ENCODE measurements around the gene REL.

REL gene

DNA sequence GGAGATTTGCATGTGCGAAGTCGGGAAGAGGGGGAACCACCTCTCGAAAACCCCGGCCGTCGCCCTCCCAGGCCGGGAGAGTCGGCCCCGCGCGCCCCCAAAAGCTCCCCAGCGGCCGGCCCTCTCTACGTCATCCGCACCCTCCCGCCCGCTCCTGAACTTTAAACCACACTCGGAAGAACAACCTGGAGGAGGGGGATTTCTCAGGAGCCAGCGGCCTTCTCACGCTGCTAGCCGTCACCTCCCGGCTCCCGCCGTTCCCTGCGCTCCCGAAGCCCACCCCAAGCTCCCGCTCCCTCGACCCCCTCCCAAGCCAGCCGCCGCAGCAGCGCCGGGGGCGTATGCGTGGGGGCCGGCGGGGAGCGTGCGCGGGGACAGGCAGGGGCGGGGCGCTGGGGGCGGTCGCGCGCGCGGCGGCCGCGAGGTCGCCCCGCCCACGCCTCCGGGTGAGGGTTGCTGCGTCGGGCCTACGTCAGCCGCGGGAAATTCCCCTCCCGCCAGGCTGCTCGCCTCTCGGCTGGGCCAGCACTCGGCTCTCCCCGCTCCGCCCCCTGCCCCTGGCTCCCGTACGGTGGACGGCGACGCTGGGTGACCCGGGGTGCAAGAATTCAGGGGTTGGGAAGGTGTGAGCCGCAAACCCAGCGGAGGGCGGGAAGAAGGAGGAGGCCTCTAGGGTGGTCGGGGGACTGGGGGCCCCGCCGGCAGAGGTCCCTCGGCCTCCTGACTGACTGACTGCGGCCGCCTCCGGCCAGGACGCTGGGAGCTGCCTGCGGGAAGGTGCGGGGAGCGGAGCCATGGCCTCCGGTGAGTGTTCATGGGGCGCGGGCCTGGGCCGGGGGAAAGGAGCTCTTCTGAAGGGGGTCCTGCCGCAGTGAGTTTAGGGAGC, at the start of gene REL:
Gene REL (plus strand): TSS at position 528 of the 886 bp plus-strand sequence. CDS start 267 bp downstream, at position 795.
- Histone ChIP-seq H3K4me1 (ENCODE audit: control insufficient read depth, insufficient read depth, low read length) (no peaks in the 10 kb centered on the region), H3K9me3 (ENCODE audit: control insufficient read depth in 2 of 2, low read length in 2 of 2) (no peaks in the 10 kb centered on the region)

DNA sequence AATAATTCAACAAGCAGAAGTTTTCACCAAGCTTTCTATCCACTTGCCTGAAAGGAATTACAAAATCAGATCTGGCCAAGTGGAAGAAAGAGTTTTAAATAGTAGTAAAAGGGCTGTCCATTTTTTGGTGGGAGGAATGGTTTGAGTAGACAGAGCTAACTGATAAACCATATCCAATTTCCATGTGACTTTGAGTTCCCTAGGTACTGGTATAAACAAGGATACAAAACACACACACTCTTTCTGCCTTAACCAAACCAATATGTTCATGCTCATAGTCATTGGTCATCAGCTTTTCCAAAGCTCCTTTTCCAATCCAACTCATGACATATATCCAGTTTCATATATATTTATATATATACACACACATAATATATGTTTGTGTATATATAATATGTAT, 49.5 kb upstream of the REL start:
- Histone ChIP-seq H3K9ac (ENCODE audit: low read length in 2 of 2) (no peak overlapping the region), H3K4me1 (ENCODE audit: control insufficient read depth, insufficient read depth, low read length) (no peaks in the 10 kb centered on the region), H3K4me3 (ENCODE audit: low read length in 2 of 2) (no peak overlapping the region), H3K27me3 (ENCODE audit: control insufficient read depth in 1 of 2, insufficient read depth in 2 of 2, low read length in 2 of 2) (peaks cover 0 to 2% of the 10 kb centered on the region in 2 donors), H3K36me3 (ENCODE audit: control insufficient read depth in 2 of 2, insufficient read depth in 2 of 2, low read length in 2 of 2) (no peaks in the 10 kb centered on the region), H3K27ac (ENCODE audit: low read length) (no peak overlapping the region), H3K9me3 (ENCODE audit: control insufficient read depth in 2 of 2, low read length in 2 of 2) (no peaks in the 10 kb centered on the region)

More for the DNA sequence above, at the start of gene REL:
- Histone ChIP-seq H3K27ac (ENCODE audit: low read length) (peak within 1 kb of the TSS; percentile 92), H3K27me3 (ENCODE audit: control insufficient read depth in 1 of 2, insufficient read depth in 2 of 2, low read length in 2 of 2) (no peaks in the 10 kb centered on the region), H3K9ac (ENCODE audit: low read length in 2 of 2) (peak within 1 kb of the TSS; percentile 89 to 98), H3K36me3 (ENCODE audit: control insufficient read depth in 2 of 2, insufficient read depth in 2 of 2, low read length in 2 of 2) (no peaks in the 10 kb centered on the region), H3K4me3 (ENCODE audit: low read length in 2 of 2) (peak within 1 kb of the TSS; percentile 88 to 92)

DNA sequence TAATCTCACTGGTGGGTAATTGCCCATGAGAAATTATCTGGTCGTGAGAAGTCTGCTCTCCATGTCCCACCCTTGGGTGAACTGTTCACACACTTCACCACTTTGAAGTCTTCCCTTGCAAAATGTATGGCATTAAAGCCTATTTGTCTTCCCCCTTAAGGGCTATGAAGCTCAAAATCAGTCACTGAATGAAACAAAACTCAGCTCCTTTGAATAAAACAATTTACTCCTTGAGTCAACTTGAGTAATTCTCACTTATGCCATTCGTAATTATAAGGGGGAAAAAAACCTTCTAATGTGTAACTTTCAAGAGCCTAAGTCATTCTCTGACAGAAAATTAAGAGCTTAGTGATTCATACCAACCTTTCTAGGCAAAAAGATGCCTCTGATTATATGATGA, 48.8 kb upstream of the REL start:
- Histone ChIP-seq H3K4me1 (ENCODE audit: control insufficient read depth, insufficient read depth, low read length) (no peaks in the 10 kb centered on the region), H3K9ac (ENCODE audit: low read length in 2 of 2) (no peak overlapping the region), H3K27ac (ENCODE audit: low read length) (no peak overlapping the region)

DNA sequence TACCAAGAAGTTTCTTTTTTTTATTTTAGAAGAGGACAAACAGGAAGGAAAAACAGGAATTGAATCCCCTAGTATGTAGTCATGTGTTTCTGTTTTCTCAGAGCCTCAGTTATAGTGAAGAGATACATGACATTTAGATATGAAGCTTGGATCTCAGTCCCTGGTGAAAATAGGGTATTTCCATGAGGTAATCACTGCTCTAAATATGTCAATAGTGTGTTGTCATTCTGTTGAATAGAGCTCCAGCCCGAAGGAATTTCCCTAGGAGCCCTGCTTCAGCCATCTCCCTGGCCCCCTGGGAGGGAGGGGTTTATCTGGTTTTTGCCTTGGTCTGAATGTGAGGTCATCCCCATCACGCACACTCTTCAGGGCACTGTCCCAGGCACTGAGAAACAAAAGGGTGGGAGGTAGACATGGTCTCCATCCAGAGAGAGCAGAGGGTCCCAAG, 47.1 kb upstream of the REL start:
- Histone ChIP-seq H3K27ac (ENCODE audit: low read length) (no peak overlapping the region), H3K4me1 (ENCODE audit: control insufficient read depth, insufficient read depth, low read length) (no peaks in the 10 kb centered on the region), H3K4me3 (ENCODE audit: low read length in 2 of 2) (no peak overlapping the region), H3K9ac (ENCODE audit: low read length in 2 of 2) (no peak overlapping the region), H3K36me3 (ENCODE audit: control insufficient read depth in 2 of 2, insufficient read depth in 2 of 2, low read length in 2 of 2) (no peaks in the 10 kb centered on the region), H3K9me3 (ENCODE audit: control insufficient read depth in 2 of 2, low read length in 2 of 2) (no peaks in the 10 kb centered on the region), H3K27me3 (ENCODE audit: control insufficient read depth in 1 of 2, insufficient read depth in 2 of 2, low read length in 2 of 2) (peaks cover 0 to 2% of the 10 kb centered on the region in 2 donors)

More for the DNA sequence above, 48.8 kb upstream of the REL start:
- no peaks in the 10 kb centered on the region for H3K9me3 ChIP-seq (ENCODE audit: control insufficient read depth in 2 of 2, low read length in 2 of 2)
- peaks cover 0 to 2% of the 10 kb centered on the region in 2 donors for H3K27me3 ChIP-seq (ENCODE audit: control insufficient read depth in 1 of 2, insufficient read depth in 2 of 2, low read length in 2 of 2)
- no peaks in the 10 kb centered on the region for H3K36me3 ChIP-seq (ENCODE audit: control insufficient read depth in 2 of 2, insufficient read depth in 2 of 2, low read length in 2 of 2)
- H3K4me3 ChIP-seq (ENCODE audit: low read length in 2 of 2) = no peak overlapping the region

DNA sequence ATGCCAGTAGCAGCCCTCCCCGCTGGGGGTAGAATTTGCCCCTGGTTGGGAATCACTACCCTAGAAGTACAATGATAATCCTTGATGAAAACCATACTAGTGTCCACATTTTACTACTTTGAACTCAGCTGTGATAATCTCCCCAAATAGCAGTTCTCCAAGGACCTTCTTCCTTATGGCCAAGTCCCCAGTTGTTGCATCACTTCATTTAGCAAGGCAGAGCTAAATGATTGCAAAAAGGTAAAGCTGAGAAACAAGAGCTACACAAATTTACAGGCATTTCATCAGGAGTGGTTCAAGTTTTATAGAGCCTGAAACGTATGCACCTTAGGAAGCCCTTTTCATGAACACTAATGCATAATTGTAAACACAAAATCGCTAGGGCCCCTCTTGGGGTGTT, 44.9 kb upstream of the REL start:
- Histone ChIP-seq H3K9me3 (ENCODE audit: control insufficient read depth in 2 of 2, low read length in 2 of 2) (no peaks in the 10 kb centered on the region), H3K27ac (ENCODE audit: low read length) (no peak overlapping the region), H3K27me3 (ENCODE audit: control insufficient read depth in 1 of 2, insufficient read depth in 2 of 2, low read length in 2 of 2) (peaks cover 0 to 2% of the 10 kb centered on the region in 2 donors), H3K9ac (ENCODE audit: low read length in 2 of 2) (no peak overlapping the region), H3K4me3 (ENCODE audit: low read length in 2 of 2) (no peak overlapping the region), H3K36me3 (ENCODE audit: control insufficient read depth in 2 of 2, insufficient read depth in 2 of 2, low read length in 2 of 2) (no peaks in the 10 kb centered on the region), H3K4me1 (ENCODE audit: control insufficient read depth, insufficient read depth, low read length) (no peaks in the 10 kb centered on the region)

DNA sequence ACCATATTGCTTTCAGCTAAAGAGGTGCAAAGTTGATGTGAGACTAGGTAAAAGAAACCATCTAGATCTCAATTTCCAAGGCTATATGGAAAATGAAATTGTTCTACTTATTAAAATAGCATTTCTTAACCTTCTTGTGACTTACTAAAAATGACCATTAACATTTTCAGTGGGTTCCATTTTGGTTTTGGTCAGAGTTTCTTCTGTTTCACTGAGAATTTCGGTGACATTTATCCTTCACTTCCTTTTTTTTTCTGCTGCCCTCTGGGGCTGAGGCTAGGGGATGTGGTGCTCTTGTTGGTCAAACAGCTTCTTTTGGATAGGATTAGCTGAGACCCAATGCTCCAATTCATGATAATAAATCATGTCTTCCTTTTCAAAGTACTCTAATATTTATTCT, 44.3 kb upstream of the REL start:
- no peaks in the 10 kb centered on the region for H3K36me3 ChIP-seq (ENCODE audit: control insufficient read depth in 2 of 2, insufficient read depth in 2 of 2, low read length in 2 of 2)
- no peaks in the 10 kb centered on the region for H3K4me1 ChIP-seq (ENCODE audit: control insufficient read depth, insufficient read depth, low read length)
- no peak overlapping the region for H3K27ac ChIP-seq (ENCODE audit: low read length)
- no peaks in the 10 kb centered on the region for H3K9me3 ChIP-seq (ENCODE audit: control insufficient read depth in 2 of 2, low read length in 2 of 2)
- no peak overlapping the region for H3K9ac ChIP-seq (ENCODE audit: low read length in 2 of 2)
- no peak overlapping the region for H3K4me3 ChIP-seq (ENCODE audit: low read length in 2 of 2)
- peaks cover 0 to 2% of the 10 kb centered on the region in 2 donors for H3K27me3 ChIP-seq (ENCODE audit: control insufficient read depth in 1 of 2, insufficient read depth in 2 of 2, low read length in 2 of 2)

DNA sequence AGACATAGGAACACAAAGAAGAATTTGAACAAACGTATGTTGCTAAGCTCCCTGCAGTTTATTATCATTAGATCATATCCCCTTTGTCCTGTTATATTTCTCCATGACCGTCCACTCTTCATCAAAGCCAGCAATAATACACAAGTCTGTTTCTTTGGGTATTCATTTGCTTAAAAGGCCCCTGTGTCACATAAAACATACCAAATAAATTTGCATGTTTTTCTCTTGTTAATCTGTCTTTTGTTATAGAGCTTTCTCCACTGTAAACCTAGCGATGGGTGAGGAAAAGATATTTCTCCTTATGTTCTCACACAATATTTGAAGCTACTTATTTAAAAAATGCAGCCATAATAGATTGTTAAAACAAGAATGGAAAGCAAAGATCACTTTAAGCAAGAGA, 42.9 kb upstream of the REL start:
- H3K4me1 ChIP-seq (ENCODE audit: control insufficient read depth, insufficient read depth, low read length) = no peaks in the 10 kb centered on the region
- no peaks in the 10 kb centered on the region for H3K36me3 ChIP-seq (ENCODE audit: control insufficient read depth in 2 of 2, insufficient read depth in 2 of 2, low read length in 2 of 2)

DNA sequence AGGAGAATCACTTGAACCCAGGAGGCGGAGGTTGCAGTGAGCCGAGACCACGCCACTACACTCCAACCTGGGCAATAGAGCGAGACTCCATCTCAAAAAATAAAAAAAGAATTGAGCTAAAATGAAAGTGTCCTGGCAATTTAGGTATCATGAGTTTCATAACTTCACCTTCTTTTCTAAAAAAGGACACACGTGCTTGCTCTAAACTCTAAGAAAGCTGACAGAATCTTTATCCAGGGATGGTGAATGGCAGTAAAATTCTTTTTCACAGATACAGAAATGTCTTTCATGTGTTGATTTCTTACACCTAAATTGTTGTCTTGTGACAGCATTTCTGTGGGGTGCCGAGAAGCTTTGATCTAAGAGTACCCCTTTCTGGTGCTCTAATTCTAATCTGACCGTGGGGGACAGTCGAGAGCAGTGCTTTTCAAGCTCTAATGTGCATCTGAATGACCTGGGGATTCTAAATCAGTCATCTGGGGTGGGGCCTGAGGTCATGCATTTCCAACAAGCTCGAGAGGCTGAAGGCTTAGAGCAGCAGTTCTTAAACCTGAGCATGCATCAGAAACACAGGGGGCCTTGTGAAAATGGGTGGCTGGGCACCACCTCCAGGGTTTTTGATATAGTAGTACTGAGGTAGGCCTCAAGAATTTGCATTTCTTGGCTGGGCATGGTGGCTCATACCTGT, 42.1 kb upstream of the REL start:
- Histone ChIP-seq H3K27ac (ENCODE audit: low read length) (no peak overlapping the region), H3K9ac (ENCODE audit: low read length in 2 of 2) (no peak overlapping the region), H3K4me3 (ENCODE audit: low read length in 2 of 2) (no peak overlapping the region), H3K4me1 (ENCODE audit: control insufficient read depth, insufficient read depth, low read length) (no peaks in the 10 kb centered on the region), H3K27me3 (ENCODE audit: control insufficient read depth in 1 of 2, insufficient read depth in 2 of 2, low read length in 2 of 2) (peaks cover 0 to 2% of the 10 kb centered on the region in 2 donors), H3K9me3 (ENCODE audit: control insufficient read depth in 2 of 2, low read length in 2 of 2) (no peaks in the 10 kb centered on the region), H3K36me3 (ENCODE audit: control insufficient read depth in 2 of 2, insufficient read depth in 2 of 2, low read length in 2 of 2) (no peaks in the 10 kb centered on the region)

More for the DNA sequence above, 42.9 kb upstream of the REL start:
- Histone ChIP-seq H3K27ac (ENCODE audit: low read length) (no peak overlapping the region), H3K9ac (ENCODE audit: low read length in 2 of 2) (no peak overlapping the region), H3K4me3 (ENCODE audit: low read length in 2 of 2) (no peak overlapping the region), H3K9me3 (ENCODE audit: control insufficient read depth in 2 of 2, low read length in 2 of 2) (no peaks in the 10 kb centered on the region), H3K27me3 (ENCODE audit: control insufficient read depth in 1 of 2, insufficient read depth in 2 of 2, low read length in 2 of 2) (peaks cover 0 to 2% of the 10 kb centered on the region in 2 donors)

DNA sequence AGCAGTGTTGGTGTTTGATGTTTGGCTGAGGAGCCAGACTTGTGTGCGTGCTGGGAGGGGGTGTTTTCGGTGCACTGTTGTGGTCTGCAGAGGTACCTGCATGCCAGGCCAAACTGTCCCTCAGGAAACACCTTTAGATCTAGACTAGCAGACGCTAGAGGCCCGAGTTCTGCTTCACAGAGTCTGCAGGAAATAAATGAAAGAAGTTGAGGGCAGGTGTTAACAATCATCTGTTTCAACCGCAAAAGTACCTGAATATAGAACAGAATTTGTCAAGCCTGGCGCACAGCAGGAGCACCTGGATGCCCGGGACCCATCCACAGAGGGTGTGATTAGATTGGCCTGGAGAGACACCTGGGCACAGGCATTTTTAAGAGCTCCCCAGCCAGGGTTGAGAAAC, 40.5 kb upstream of the REL start:
- H3K27ac ChIP-seq (ENCODE audit: low read length) = no peak overlapping the region
- no peaks in the 10 kb centered on the region for H3K4me1 ChIP-seq (ENCODE audit: control insufficient read depth, insufficient read depth, low read length)
- no peak overlapping the region for H3K4me3 ChIP-seq (ENCODE audit: low read length in 2 of 2)
- no peaks in the 10 kb centered on the region for H3K36me3 ChIP-seq (ENCODE audit: control insufficient read depth in 2 of 2, insufficient read depth in 2 of 2, low read length in 2 of 2)
- H3K9me3 ChIP-seq (ENCODE audit: control insufficient read depth in 2 of 2, low read length in 2 of 2) = no peaks in the 10 kb centered on the region
- no peak overlapping the region for H3K9ac ChIP-seq (ENCODE audit: low read length in 2 of 2)
- H3K27me3 ChIP-seq (ENCODE audit: control insufficient read depth in 1 of 2, insufficient read depth in 2 of 2, low read length in 2 of 2) = no peaks in the 10 kb centered on the region

DNA sequence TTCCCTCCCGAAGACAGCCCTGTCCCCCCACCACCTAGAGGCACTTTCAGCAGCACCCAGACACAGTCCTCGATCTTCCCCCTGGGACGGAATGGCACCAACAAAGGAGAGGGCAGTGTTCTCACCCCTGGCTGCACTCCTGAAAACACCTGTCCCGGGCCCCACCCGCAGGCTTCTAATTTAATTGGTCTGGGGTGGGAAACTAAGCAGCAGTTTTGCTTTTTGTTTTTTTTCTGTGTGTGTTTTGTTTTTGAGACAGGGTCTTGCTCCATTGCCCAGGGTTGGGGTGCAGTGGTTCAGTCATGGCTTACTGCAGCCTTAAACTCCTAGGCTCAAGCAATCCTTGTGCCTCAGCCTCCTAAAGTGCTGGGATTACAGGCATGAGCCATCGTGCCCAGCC, 38.4 kb upstream of the REL start:
- H3K27me3 ChIP-seq (ENCODE audit: control insufficient read depth in 1 of 2, insufficient read depth in 2 of 2, low read length in 2 of 2) = no peaks in the 10 kb centered on the region
- no peaks in the 10 kb centered on the region for H3K4me1 ChIP-seq (ENCODE audit: control insufficient read depth, insufficient read depth, low read length)
- H3K36me3 ChIP-seq (ENCODE audit: control insufficient read depth in 2 of 2, insufficient read depth in 2 of 2, low read length in 2 of 2) = no peaks in the 10 kb centered on the region
- no peak overlapping the region for H3K4me3 ChIP-seq (ENCODE audit: low read length in 2 of 2)
- H3K27ac ChIP-seq (ENCODE audit: low read length) = no peak overlapping the region
- H3K9me3 ChIP-seq (ENCODE audit: control insufficient read depth in 2 of 2, low read length in 2 of 2) = no peaks in the 10 kb centered on the region
- H3K9ac ChIP-seq (ENCODE audit: low read length in 2 of 2) = no peak overlapping the region
